Left ventricle myocardium inferior (tissue), 1 donor: ENCODE data around the gene MKNK2. TPM values are rescaled to one million over a fixed set of nuclear protein-coding genes. Genes with fewer than 3 reads are reported as not detected.
A peak's percentile ranks its signal among the peaks of the same experiment; 100 is the strongest.

Experiments used
- DNase-seq: peaks from one replicate; pipeline ENCODE4 v3.0.0-alpha.2; 2020
- H3K27ac ChIP-seq: fragments of 200-600 bp; replicated peaks from 2 replicates; pipeline ENCODE4 v1.8.0; 2021
- H3K27me3 ChIP-seq: fragments of 200-600 bp; 2 replicates; pipeline ENCODE4 v1.8.0; 2021; ENCODE audit warnings: low read depth
- H3K36me3 ChIP-seq: fragments of 200-600 bp; 2 replicates; pipeline ENCODE4 v1.8.0; 2021
- H3K4me1 ChIP-seq: fragments of 200-600 bp; 2 replicates; pipeline ENCODE4 v1.8.0; 2021
- H3K4me3 ChIP-seq: fragments of 200-600 bp; 2 replicates; pipeline ENCODE4 v1.8.0; 2021; ENCODE audit warnings: mild to moderate bottlenecking, moderate library complexity
- H3K9me3 ChIP-seq: fragments of 200-600 bp; replicated peaks from 2 replicates; pipeline ENCODE4 v1.8.0; 2021
- intact Hi-C: fragments of 100-400 bp; cut with micrococcal nuclease; formaldehyde crosslinking; loops from one replicate; pipeline ENCODE4 v1.11.0; 2022
- total RNA-seq: library from RNA; stranded (reverse); fragmentation: NEBNext Ultra II Directional; extraction: Animal tissue kit (Norgen Biotek cat#: 25700); gene quantifications from one replicate; pipeline ENCODE4 v1.2.1, GENCODE V29; 2021
- TF ChIP-seq, protein P1 (sequence below): fragments of 200-600 bp; IDR thresholded peaks from 2 replicates; pipeline ENCODE4 v1.8.0; 2021; ENCODE audit warnings: antibody characterized with exemption, mild to moderate bottlenecking, borderline replicate concordance
- donor health status: DM: no; HTN: yes; CAD: no; lungs with severe emphysema.

Gene MKNK2
- total RNA-seq, 1 donor from 2014 or later = 200 TPM

DNA sequence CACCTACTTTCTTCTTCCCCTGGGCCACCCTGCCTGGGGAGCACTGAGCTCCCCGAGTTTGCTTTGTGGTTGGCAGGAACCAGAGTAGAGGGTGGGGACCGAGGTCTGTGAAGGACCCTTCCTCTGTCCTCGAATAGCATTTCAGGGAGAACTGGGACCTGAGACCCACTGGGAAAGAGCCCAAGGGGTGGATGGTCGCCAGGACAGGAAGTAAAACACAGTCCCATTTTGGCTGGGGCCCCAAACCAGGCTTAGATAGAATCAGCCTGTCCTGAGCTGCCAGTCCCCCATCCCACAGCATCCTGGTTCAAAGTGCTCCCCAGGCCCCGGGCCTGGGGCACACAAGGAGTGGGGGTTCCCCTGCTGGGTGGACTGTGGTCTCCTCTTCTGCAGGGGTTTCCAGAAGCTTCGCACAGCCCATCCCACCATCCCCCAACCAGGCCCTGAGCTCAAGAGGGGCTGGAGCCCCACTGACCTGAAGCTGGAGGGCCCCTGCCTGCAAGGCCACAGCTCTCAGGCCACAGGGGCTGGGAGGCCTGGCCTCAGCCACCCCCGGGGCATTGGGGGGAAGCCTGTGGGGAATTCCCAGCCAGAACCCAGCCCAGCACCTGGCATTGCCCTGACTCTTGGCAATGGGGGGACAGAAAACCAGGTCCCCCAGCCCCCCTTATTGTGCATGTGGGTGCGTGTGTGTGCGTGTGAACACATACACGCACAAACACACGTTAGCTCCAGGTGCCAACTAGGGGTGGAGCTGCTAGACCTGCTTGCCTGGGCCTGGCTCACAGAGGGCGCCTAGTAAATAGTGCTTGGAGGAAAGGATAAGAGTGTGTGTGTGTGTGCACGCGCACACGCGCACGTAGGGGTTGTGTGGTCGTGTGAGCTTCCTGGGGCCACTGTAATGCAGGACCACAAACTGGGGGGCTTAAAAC, 995 bp upstream of the MKNK2 start:
- Histone ChIP-seq H3K4me1 (peaks cover 87% of the 10 kb centered on the region), H3K27me3 (no peaks in the 10 kb centered on the region), H3K4me3 (peak overlapping the region; percentile 96), H3K36me3 (peaks cover 16% of the 10 kb centered on the region), H3K9me3 (no peaks in the 10 kb centered on the region), H3K27ac (peak overlapping the region; percentile 100)
- DNase-seq = peak; percentile 72
- TF ChIP-seq, protein P1, sequence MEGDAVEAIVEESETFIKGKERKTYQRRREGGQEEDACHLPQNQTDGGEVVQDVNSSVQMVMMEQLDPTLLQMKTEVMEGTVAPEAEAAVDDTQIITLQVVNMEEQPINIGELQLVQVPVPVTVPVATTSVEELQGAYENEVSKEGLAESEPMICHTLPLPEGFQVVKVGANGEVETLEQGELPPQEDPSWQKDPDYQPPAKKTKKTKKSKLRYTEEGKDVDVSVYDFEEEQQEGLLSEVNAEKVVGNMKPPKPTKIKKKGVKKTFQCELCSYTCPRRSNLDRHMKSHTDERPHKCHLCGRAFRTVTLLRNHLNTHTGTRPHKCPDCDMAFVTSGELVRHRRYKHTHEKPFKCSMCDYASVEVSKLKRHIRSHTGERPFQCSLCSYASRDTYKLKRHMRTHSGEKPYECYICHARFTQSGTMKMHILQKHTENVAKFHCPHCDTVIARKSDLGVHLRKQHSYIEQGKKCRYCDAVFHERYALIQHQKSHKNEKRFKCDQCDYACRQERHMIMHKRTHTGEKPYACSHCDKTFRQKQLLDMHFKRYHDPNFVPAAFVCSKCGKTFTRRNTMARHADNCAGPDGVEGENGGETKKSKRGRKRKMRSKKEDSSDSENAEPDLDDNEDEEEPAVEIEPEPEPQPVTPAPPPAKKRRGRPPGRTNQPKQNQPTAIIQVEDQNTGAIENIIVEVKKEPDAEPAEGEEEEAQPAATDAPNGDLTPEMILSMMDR = no peak
- intact Hi-C loops = no loop called here

DNA sequence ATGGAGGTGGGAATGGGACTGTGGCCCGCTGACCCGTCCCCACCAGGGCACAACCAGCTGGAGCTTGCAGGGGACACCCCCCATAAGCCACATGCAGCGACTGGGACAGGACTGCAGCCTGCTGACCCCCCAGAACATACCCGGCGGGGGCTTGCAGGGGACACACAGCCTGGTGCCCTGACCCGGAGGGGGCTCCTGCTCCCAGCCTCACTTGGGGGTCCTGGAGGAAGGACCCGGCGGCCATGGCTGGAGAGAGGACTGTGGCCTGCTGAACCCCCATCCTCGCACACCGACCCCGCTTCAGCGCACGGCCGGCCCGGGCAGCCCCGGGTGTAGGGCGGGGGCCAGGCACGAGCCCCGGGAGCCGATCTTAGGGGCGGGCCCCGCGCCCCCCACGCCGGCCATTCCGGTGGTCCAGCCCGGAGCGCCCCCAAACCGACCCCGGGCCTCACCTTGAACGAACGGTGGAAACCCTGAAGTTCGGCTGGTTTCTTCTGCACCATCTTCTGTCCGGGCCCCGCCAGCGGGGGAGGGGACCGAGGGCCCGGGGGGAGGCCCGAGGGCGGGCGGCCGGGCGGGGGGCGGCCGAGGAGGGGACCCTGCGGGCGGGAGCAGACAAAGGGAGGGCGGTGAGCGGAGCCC, 574 bp downstream of the MKNK2 start:
- Histone ChIP-seq H3K36me3 (peaks cover 32% of the 10 kb centered on the region), H3K27ac (peak overlapping the region; percentile 100), H3K27me3 (no peaks in the 10 kb centered on the region), H3K4me3 (peak overlapping the region; percentile 96), H3K9me3 (no peaks in the 10 kb centered on the region), H3K4me1 (peaks cover 89% of the 10 kb centered on the region)
- no peak for DNase-seq
- TF ChIP-seq, protein P1 = no peak
- intact Hi-C loops = no loop called here

DNA sequence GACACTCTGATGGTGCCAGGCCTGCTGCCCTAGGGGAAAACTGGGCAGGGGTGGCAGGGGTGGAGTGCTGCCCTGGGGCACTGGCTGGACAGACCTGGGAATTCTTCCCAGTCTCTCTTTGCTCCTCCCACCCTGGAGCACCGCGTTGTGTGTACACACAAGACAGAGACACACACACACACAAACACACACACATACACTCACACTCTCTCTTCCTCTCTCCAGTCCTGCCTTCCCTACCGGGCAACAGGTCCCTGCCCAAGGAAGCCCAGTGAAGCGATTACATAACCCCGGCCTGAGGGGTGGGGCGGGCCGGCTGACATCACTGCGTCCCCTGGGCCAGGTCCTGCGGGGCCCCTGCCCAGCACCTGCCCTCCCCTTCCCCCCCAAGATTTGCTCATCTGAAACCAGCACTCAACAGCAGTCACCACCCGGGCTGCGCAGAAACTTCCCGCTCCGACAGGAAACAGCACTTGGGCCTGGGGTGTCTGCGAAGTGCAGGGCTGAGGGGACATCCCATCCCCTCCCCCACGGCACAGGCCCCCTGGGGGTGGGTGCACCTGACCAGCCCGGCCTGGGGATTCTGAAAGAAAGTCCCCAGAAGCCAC, 1.2 kb downstream of the MKNK2 start:
- no peaks in the 10 kb centered on the region for H3K9me3 ChIP-seq
- intact Hi-C loops = no loop called here
- H3K4me3 ChIP-seq = peak overlapping the region; percentile 96
- H3K4me1 ChIP-seq = peaks cover 89% of the 10 kb centered on the region
- peak overlapping the region; percentile 100 for H3K27ac ChIP-seq
- peaks cover 37% of the 10 kb centered on the region for H3K36me3 ChIP-seq
- no peaks in the 10 kb centered on the region for H3K27me3 ChIP-seq
- TF ChIP-seq, protein P1 = no peak
- peak; percentile 83 for DNase-seq

DNA sequence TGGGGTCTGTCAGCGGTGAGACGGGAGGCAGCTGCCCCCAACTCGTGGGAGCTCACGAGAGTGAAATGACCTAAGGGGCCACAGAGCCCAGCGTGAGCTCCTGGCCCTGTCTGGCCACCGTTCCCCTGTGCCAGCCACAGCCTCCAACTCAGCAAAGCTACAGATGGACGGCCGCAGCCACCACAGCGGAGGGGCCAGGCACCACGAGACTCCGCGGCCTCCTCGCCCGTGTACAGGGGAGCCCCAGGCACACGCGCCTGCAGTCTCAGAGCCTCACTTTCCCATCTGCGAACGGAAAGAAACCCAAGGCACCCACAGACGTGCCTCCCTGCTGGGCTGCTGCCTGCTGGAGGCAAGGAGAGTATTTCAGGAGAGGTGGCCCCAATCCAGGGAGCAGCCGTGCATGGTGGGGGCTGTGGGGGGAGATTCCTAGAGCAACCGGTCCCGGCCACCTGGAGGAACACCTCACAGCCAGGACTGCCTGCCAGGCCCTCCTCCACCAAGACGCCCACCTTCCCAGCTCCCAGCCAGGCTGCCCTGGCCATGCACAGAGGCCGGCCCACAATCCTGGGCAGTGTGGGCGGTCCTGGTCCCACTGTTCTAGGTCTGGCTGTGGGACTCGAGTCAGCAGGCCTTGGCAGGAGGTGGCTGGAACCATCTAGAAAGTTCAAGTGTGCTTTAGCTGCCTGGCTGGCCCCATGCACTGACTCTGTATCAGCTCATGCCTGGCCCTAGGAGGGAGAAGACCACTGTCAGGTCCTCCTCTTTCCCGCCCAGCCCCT, 1.9 kb downstream of the MKNK2 start:
- Histone ChIP-seq H3K27me3 (no peaks in the 10 kb centered on the region), H3K9me3 (no peaks in the 10 kb centered on the region), H3K36me3 (peaks cover 42% of the 10 kb centered on the region), H3K4me3 (peak overlapping the region; percentile 96), H3K27ac (peak overlapping the region; percentile 100), H3K4me1 (peaks cover 89% of the 10 kb centered on the region)
- no peak for DNase-seq
- TF ChIP-seq, protein P1 = no peak
- intact Hi-C loops = no loop called here
